ENCODE measurements around the gene CARTPT.

DNA sequence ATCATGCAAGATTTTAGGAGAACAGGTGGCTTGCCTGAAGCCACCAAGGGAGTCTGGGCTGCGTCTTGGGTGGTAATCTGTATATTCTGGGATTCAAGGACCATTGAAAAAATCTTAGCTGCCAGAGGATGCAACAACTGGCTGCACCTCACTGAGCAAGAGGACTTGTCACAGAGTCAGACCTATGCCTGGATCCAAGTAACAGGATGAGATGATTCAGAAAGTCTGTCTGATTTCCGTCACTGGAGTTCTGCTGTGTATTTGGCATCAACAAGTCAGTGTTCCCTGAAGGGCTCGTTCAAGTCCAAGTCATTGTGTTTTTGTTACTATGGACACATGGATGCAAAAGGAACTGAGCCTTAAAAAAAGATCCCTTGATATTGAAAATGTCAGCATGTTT is 37.8 kb upstream of the CARTPT start:
- TF ChIP-seq ZNF274 (IDR thresholded peaks at IDR 0.05; ENCODE audit: low read depth, low read length) (no peak), CEBPB (IDR thresholded peaks at IDR 0.05; ENCODE audit: low read depth) (no peak), POLR2A (IDR thresholded peaks at IDR 0.05; ENCODE audit: borderline replicate concordance, extremely low read depth, insufficient read depth, insufficient read length) (no peak), EZH2phosphoT487 (IDR thresholded peaks at IDR 0.05; ENCODE audit: borderline replicate concordance) (no peak), JUND (IDR thresholded peaks at IDR 0.05) (no peak), EZH2 (IDR thresholded peaks at IDR 0.05) (no peak), POLR2AphosphoS5 (IDR thresholded peaks at IDR 0.05; ENCODE audit: low read depth, low read length) (no peak)
- TF ChIP-seq, protein P1, sequence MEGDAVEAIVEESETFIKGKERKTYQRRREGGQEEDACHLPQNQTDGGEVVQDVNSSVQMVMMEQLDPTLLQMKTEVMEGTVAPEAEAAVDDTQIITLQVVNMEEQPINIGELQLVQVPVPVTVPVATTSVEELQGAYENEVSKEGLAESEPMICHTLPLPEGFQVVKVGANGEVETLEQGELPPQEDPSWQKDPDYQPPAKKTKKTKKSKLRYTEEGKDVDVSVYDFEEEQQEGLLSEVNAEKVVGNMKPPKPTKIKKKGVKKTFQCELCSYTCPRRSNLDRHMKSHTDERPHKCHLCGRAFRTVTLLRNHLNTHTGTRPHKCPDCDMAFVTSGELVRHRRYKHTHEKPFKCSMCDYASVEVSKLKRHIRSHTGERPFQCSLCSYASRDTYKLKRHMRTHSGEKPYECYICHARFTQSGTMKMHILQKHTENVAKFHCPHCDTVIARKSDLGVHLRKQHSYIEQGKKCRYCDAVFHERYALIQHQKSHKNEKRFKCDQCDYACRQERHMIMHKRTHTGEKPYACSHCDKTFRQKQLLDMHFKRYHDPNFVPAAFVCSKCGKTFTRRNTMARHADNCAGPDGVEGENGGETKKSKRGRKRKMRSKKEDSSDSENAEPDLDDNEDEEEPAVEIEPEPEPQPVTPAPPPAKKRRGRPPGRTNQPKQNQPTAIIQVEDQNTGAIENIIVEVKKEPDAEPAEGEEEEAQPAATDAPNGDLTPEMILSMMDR (IDR thresholded peaks at IDR 0.05 in 2 of 3, conservative IDR thresholded peaks at IDR 0.05 in 1 of 3; ENCODE audit: borderline replicate concordance in 1 of 3, insufficient read depth in 1 of 3, low read depth in 2 of 3, low read length in 2 of 3), result no peak
- TF ChIP-seq, protein P2, sequence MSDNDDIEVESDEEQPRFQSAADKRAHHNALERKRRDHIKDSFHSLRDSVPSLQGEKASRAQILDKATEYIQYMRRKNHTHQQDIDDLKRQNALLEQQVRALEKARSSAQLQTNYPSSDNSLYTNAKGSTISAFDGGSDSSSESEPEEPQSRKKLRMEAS (IDR thresholded peaks at IDR 0.05), result no peak

Data from HCT116 (cell line).